Activated CD4-positive, alpha-beta T cell treated with anti-CD3 and anti-CD28 coated beads, Interleukin-2, Interleukin-4, amounts not matched to agents 100 ng/mL and 50 ng/mL, durations not matched to agents 16 hours and 8 hours (primary cell): ENCODE data around the gene AP4M1.

ENCODE experiments used
- DNase-seq: peaks from one replicate; pipeline ENCODE4 v3.0.0-alpha.2; 2020; ENCODE audit warnings: low spot score

The AP4M1 gene, protein sequence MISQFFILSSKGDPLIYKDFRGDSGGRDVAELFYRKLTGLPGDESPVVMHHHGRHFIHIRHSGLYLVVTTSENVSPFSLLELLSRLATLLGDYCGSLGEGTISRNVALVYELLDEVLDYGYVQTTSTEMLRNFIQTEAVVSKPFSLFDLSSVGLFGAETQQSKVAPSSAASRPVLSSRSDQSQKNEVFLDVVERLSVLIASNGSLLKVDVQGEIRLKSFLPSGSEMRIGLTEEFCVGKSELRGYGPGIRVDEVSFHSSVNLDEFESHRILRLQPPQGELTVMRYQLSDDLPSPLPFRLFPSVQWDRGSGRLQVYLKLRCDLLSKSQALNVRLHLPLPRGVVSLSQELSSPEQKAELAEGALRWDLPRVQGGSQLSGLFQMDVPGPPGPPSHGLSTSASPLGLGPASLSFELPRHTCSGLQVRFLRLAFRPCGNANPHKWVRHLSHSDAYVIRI

DNA sequence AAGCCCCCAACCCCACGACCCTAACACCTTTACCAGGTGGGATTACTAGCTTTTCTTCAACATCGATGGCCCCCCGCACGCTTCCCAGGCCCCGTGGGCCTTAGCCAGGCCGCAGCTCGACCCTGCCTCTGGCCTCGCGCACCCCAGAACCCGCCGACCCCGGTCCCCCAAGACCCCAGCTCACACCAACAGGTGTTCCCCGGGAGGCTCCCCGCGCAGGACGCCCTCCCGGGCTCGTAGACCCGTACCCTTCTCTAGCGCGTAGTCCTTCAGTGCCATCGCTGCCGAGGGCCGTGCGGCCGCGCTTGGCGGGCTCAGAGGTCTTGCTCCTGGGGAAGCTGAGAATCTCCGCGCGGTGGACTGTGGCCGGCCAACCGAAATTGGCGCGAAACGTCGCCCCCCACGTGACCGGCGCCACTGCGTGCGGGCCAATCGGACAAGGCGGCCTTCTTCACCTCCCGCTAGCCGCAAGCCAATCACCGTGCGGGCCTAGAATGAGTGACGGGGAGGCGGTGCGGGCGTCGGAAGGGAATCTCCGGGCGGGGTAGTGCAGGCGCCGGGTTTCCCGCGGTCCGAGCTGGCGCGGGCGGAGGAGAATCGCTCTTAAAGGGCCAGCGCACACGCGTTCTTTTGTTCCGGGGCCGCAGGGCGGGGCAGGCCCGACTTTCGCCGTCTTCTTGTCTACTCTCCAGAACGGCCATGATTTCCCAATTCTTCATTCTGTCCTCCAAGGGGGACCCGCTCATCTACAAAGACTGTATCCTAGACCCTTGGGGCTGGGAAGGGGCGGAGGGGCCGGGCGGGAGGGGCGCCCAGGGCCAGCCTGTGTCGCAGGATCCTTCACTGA lies at the start of gene AP4M1, which contains the start of gene MCM7:
Gene AP4M1, plus strand, starts transcription at position 628 of the 847 bp plus-strand sequence. Its CDS starts 72 bp downstream, at position 700.
Gene MCM7, minus strand, starts transcription at position 382 of the 847 bp plus-strand sequence. Its CDS starts 103 bp downstream, at position 279.
- DNase-seq: peak; percentile 99

DNA sequence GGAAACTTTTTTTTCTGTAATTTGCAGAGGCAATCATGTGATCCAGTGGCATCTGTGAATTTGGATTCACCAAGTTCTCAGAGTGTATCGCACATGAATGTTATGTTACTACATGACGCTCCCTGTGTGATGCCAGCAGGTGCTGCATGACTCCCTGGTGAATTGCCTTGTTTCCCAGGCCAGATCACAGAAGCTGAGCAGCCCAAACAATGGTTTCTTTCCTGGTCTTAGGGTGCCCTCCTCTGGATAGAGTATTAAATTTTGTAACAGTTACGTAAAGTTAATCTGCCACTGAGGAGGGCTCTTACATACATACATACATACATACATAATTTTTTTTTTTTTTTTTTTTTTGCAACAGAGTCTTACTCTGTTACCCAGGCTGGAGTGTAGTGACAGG lies 48.2 kb upstream of the AP4M1 start:
- peak; percentile 36 for DNase-seq

DNA sequence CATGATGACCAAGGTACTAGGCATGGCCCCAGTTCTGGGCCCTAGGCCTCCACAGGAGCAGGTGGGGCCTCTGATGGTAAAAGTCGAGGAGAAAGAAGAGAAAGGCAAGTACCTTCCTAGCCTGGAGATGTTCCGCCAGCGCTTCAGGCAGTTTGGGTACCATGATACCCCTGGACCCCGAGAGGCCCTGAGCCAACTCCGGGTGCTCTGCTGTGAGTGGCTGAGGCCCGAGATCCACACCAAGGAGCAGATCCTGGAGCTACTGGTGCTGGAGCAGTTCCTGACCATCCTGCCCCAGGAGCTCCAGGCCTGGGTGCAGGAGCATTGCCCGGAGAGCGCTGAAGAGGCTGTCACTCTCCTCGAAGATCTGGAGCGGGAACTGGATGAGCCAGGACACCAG lies 44.4 kb upstream of the AP4M1 start:
- no peak for DNase-seq

DNA sequence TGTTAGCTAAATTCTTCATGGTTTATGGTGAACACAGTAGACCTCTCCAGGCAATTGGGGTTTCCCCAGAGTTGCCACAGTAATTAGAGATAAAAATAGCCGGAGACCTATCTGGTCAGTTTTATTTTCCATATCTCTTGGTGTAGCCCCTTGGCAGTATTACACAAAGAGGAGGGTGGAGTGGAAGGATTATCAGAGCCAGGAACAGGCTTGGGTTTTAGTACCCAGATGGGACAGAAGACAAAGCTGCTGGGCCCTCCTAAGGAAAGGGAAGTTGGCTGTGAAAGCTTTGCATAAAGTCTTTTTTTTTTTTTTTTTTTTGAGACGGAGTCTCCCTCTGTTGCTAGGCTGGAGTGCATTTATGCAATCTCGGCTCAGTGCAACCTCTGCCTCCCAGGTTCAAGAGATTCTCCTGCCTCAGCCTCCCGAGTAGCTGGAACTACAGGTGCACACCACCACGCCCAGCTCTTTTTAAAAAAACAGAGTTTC lies 42.1 kb upstream of the AP4M1 start:
- DNase-seq: no peak

DNA sequence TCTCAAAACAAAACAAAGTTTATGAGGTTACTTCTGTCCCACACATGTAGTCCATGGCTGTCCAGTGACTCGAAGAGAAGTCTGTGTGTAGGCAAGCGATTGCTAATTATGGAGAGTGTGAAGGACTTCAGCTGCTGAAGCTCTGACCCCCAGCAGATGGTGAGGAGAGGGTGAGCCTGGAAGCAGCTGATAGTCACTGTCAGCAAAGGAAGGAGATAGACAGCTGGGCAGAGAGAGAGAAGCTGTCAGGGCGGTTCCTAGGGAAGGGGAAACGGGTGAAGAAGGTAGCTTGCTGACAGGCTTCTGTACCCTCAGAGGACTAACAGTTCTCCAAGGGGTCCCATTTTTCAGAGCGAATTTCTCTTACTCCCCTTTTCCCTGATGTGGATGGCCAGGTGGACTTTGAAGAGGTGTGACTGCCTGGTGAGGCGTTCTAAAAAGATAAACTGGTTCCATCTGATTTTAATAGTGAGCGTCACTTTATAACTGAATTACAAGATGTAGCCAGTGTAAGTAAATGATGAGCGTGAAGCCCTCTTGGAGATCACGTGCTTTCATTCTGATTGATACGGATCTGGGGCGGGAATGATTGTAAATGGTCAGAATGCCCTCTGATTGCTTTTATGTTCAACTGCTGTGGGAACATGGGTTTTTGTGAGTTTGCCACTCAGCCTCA lies 39.8 kb upstream of the AP4M1 start:
- no peak for DNase-seq

DNA sequence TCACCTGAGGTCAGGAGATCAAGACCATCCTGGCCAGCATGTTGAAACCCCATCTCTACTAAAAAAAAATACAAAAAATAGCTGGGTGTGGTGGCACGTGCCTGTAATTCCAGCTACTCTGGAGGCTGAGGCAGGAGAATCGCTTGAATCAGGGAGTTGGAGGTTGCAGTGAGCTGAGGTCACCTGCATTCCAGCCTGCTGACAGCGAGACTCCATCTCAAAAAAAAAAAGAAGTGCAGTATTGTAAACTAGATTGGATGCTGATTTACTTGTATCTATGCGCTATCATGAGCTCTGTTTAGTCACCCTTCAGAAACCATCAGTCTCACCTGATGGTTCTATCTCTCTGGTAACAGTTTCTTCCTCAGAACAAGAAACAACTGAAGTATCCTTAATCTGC lies 38.1 kb upstream of the AP4M1 start:
- DNase-seq: no peak

DNA sequence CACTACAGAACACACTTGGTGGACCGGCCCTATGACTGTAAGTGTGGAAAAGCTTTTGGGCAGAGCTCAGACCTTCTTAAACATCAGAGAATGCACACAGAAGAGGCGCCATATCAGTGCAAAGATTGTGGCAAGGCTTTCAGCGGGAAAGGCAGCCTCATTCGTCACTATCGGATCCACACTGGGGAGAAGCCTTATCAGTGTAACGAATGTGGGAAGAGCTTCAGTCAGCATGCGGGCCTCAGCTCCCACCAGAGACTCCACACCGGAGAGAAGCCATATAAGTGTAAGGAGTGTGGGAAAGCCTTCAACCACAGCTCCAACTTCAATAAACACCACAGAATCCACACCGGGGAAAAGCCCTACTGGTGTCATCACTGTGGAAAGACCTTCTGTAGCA lies 37.3 kb upstream of the AP4M1 start:
- no peak for DNase-seq

DNA sequence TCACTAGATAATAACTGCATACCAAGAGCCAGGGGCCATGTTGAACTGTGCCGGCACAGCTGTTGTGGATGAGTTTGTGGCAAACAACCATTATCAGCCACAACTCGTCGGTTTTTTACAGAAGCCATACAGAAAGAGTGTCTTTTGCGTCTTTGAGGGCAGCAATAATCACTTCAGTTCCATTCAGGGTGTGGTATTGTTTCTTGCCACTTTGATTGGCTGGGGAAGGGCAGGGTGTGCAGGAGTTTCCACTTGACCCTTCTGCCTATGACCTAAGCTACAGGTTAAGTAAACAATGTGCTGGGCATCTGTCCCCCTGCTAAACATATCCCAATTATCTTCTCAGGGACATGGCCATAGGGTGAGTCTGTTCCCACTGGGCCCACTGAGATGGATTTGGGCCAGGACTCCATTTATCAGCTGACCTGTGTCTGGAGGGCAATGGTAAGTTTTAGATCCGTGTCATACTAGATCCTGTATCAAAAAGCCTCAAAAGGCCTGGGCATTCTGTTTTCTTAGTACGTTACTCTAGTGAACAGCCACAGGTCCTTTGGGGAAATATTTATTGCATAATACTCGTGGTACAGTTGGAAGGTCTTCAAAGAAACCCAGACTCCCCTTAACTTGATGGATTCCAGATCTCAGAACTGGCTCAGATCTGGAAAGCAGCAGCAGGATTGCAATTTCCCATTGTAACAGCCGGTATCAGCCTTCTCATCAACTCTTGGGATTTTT lies 35.8 kb upstream of the AP4M1 start:
- DNase-seq: no peak

DNA sequence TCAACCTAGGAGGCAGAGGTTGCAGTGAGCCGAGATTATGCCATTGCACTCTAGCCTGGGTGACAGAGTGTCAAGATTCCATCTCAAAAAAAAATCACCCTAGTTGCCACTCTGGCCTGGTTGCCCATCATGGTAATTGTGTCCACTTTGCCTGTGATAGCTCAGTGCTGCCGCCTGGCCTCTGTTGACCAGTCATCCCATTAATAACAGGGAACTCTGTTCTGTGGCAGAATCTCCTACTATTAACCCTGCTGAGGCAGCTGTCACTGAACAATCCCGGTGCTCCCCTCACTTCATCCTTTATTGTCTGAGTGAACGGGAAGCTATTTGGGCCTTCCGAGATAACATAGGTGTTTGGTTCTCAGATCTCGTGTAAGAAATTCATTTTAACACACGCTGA lies 34.5 kb upstream of the AP4M1 start:
- DNase-seq: no peak

DNA sequence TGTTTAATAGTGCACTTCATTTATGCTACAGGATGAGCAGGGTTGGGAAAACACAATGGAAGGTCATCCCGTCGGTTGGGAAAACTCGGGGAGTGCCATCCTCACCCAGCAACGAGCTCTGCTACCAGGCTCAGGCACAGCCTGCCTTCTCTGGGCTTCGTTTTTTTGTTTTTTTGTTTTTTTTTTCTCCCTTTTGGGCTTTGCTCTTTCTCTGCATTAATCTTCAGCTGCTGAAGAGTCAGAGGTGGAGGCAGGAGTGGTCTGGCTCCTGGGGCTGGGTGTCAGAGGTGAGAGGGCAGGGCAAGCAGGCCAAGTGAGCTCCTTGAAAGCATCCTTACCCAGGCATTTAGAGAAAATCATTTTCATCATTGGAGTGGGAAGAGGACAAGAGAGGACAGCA lies 31.5 kb upstream of the AP4M1 start:
- DNase-seq: no peak

DNA sequence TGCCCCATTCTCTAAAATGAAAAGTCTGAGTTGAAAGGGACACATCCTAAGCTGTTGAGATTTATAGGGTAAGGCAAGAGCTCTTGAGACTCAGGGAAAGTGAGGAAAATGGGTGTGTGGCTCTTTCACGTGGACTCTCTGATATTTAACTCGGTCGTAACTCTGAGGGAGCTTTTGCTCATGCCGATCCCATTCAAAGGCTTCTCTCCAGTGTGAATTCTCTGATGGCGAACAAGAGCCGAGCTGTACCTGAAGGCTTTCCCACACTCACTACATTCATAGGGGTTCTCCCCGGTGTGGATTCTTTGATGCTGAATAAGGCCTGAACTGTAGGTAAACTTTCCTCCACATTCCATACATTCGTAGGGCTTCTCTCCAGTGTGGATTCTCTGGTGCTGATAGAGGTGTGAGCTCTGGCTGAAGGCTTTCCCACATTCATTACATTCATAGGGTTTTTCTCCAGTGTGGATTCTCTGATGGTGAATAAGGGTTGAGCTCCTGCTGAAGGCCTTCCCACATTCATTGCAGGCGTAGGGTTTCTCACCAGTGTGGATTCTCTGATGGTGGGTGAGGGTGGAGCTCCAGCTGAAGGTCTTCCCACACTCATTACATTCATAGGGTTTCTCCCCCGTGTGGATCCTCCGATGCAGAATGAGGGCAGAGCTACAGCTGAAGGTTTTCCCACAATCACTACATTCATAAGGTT lies 30.3 kb upstream of the AP4M1 start:
- no peak for DNase-seq

DNA sequence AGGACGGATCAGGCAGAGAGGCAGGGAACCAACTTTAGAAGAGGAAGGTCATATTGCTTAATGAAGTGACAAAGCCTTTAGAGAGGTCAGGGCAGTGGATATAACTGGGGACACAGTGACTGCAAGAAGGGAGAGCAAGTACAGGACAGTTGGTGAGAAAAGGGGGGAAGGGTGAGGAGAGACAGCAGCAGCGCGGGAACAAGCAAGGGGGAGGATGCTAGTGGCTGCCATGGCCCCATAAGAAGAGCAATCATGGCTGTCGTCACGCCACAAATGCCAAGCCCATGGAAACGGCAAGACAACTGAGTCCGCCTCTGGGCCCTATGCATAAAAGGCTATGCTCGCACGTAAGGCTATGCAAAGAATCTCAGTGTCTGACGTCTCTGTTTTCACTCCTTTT lies 29.0 kb upstream of the AP4M1 start:
- no peak for DNase-seq

DNA sequence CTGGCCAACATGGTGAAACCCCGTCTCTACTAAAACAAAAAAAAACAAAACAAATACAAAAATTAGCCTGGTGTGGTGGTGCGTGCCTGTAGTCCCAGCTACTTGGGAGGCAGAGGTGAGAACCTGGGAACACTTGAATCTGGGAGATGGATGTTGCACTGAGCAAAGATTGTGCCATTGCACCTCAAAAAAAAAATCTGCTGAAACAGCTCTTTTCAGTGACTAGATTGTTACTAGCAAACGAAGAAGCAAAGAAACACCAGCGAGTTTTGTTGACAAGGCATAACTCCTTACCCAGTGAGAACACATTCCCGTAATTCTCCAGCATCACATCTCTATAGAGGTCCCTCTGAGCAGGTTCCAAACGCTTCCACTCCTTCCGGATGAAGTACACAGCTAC lies 26.6 kb upstream of the AP4M1 start:
- no peak for DNase-seq

DNA sequence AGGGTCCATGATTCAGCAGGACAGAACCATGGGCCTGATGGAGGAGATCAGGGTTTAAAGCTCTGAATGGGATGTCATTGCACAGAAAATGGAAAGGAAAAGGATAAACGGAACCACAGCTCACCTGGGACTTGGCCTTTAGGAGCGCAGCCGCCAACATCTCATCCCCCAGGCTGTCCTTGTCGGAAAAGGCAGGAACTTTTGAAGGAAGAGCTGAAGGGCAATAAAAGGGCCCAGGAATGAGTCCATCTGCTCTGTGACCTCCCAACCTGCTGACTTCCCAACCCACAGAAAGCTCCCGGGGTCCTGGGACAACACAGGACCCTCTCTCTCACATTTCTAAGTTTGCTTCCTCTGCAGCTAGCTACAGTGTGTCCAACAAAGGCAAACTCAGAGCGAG lies 26.0 kb upstream of the AP4M1 start:
- DNase-seq: no peak

DNA sequence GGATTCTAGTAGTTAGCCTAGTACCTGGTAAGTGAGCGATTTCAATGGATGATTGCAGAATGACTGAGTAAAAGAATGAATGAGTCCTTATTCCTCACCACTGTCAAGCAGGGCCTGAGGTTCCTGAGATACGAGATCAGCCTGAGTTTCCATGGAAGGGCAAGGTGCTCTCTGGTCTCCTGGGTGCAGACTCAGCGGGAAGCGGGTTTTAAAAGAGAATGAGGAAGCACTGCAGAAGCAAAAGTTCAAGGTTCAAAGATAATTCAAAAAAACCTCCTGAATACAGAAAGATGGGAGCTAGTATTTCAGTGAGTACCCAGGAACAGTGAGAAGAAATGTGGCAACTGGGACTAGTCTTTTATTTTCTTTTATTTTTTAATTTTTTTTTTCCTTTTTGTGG lies 24.2 kb upstream of the AP4M1 start:
- DNase-seq: no peak

DNA sequence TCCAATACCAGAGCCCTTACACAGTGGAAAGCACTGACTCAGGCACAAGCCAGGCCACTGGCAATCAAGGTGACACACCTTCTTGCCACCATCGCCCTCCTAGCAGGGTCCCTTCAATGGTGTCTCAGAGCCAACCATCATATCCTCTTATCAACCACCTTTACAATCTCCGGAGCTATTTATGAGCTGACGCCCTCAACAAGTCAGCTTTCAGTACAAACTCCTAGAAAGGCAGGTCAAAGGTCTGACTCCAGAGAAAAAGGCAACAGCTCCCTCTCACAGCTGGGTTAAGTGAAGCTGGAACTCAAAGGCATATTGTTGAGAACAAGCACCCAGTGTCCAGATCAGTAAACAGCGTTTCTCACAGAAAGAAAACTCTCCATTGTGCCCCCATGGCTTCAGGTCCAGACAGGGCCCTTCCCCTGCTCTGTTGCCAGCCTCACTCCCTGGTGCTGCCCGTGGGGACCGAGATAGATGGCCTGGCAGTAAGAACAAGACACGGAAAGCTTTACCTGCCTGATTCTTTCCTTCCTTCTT lies 22.4 kb upstream of the AP4M1 start:
- DNase-seq: no peak

DNA sequence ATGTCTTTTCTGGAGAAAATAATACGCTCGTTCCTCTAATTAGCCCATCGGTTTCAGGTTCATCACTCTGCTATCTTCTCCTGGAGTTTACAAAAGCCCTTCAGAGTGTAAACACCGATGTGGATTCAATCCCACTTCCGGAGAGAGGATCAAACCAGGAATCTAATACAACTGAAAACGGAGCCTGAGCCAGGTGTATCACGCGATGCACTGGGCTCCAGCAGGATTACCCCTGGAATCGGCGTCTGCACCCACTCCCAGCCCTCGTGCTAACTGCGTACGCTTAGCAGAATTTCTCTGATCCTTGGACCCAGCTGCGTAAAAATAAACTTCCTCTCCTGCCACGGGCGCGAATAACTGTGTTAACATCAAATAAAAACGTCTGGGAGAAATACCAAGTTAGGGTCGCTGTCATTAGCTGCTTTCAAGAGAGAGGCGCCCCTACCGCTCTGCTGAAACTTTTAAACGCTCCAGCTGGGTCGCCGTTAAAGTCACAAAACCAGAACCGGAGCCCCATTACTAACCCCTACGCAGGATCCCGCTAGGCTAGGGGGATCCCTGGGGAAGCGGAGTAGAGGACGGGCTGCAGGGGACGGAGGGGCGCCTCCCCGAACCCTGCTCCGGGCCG lies 20.4 kb upstream of the AP4M1 start:
- DNase-seq: no peak

DNA sequence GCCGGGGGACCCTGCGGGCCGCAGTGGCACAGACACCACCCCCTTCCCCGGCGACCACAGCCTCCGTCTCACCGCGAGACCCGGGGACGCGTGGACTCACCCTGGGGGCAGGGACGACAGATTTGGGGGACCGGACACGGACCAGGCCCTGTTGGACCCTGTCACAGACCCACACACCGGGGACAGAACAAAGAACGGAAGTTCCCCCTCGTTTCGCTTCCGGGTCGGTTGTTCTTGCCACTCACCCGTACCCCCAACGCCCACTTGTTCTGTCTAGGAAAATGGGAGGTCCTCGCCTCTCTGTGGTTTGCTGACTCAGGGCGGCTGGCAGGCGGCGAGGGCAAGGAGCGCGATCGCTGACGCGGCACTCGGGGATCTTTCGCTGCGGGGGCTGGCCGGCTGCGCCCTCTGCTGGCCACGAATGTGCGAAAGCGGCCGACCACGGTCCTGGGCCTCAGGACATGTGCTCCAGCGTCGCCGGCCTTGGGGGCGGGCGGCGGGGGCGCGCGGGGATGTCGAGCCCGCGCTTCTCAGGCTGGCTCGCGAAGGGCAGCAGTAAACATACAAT lies 19.8 kb upstream of the AP4M1 start, which contains the start of gene ZNF3:
Gene ZNF3, minus strand, starts transcription at position 189 of the 568 bp plus-strand sequence. CDS start 4,366 bp downstream, outside the sequence.
- DNase-seq: peak; percentile 99

DNA sequence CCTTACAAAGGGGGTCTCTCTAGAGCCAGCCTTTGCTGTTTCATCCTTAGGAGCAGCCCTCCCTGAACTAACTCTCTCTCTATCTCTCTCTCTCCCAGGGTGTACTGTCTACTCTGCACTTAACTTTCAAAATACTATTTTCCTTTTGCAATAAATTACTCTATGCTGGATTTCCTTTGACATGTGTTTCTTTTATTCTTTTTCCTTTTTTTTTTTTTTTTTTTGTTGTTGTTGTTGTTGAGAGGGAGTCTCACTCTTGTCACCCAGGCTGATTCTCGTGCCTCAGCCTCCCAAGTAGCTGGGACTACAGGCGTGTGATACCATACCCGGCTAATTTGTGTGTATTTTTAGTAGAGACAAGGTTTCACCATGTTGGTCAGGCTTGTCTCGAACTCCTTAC lies 18.5 kb upstream of the AP4M1 start:
- no peak for DNase-seq

DNA sequence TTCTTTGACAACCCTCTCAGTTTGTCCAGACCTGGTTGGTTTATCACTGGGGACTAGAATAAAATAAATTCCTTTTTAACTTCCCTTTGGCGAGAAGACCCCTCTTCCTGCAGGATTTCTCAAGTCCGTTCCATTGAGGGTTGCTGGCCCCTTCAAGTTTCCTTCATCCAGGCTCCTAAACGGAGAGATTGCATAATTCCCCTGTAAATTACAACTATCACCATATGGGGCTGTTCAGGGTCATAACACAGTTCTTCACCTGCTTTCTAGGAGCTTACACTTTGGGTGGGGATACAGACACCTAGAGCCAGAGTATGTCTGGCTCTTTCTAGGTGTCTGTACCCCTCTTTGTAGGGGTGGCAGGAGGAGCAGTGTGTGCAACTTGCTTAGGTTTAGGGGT lies 15.9 kb upstream of the AP4M1 start:
- DNase-seq: no peak
